GM23338 (cell line): ENCODE data around the gene PKM. TPM values are rescaled to one million over a fixed set of nuclear protein-coding genes. Genes with fewer than 3 reads are reported as not detected.

Experiments used
- CREB1 ChIP-seq: fragments of 250-450 bp; sonication (Bioruptor Pico); IDR thresholded peaks from 2 replicates; pipeline ENCODE4 v1.5.0; 2020; ENCODE audit warnings: low read depth, mild to moderate bottlenecking, moderate library complexity
- ETS1 ChIP-seq: IDR thresholded peaks from 2 replicates; pipeline ENCODE4 v1.6.1; 2016; ENCODE audit warnings: antibody characterized with exemption
- EZH2phosphoT487 ChIP-seq: fragments of 200-600 bp; sonication (generic); IDR thresholded peaks from one replicate; pipeline ENCODE4 v1.8.1; 2018; ENCODE audit warnings: antibody characterized with exemption; ENCODE audit not compliant: unreplicated experiment
- NANOG ChIP-seq: IDR thresholded peaks from 2 replicates; pipeline ENCODE4 v1.6.1; 2016; ENCODE audit warnings: antibody characterized with exemption, borderline replicate concordance
- REST ChIP-seq: IDR thresholded peaks from one replicate; pipeline ENCODE4 v1.6.1; 2018; ENCODE audit warnings: antibody characterized with exemption; ENCODE audit not compliant: unreplicated experiment
- ZNF331 ChIP-seq: fragments of 250-450 bp; sonication (Bioruptor Pico); IDR thresholded peaks from 2 replicates; pipeline ENCODE4 v1.5.0; 2020; ENCODE audit warnings: low read depth, mild to moderate bottlenecking, moderate library complexity
- ZNF462 ChIP-seq: fragments of 250-450 bp; sonication (Bioruptor Pico); IDR thresholded peaks from 2 replicates; pipeline ENCODE4 v1.5.0; 2020; ENCODE audit warnings: mild to moderate bottlenecking, moderate library complexity
- polyA plus RNA-seq: library from polyadenylated mRNA; unstranded; fragments of >200 nt; fragmentation: Nextera tagmentation; extraction: Ambion mirVana; gene quantifications from 2 replicates; pipeline ENCODE4 v1.2.1, GENCODE V29; 2016
- total RNA-seq: library from RNA; depleted of rRNA; stranded (reverse); fragments of >200 nt; shearing (Covaris generic); gene quantifications from 2 replicates; pipeline ENCODE4 v1.2.3, GENCODE V29; 2014

The PKM gene
- total and polyA plus RNA-seq, 2 experiments from 2014 or later: 432 to 1,137 TPM

GRCh38 chr15:72174551-72175165, 56.3 kb downstream of the PKM start (continued):
- TF ChIP-seq ZNF462 (CRISPR knock-in tag): no peak
- no peak for TF ChIP-seq ZNF331 (CRISPR knock-in tag)
- TF ChIP-seq CREB1 (CRISPR knock-in tag): no peak
- no peak for TF ChIP-seq REST
- TF ChIP-seq NANOG: no peak
- TF ChIP-seq ETS1: no peak
- TF ChIP-seq EZH2phosphoT487: no peak
